ENCODE data around the gene CIC.

- TF ChIP-seq TAF1 (IDR thresholded peaks at IDR 0.05; ENCODE audit: low read depth, low read length), result no peak
- TF ChIP-seq POLR2A (IDR thresholded peaks at IDR 0.05; ENCODE audit: low read depth, low read length), result no peak
- TF ChIP-seq POLR2AphosphoS5 (IDR thresholded peaks at IDR 0.05; ENCODE audit: low read depth, low read length), result no peak
- TF ChIP-seq PAX5 (IDR thresholded peaks at IDR 0.05; ENCODE audit: insufficient read depth, low read length, severe bottlenecking), result no peak
These were observed 23.2 kb downstream of the CIC start for GRCh38 chr19:42292042-42292960.
